T47D (cell line): ENCODE measurements around the gene ZBTB11.
A peak's percentile ranks its signal among the peaks of the same experiment; 100 is the strongest.
"Not testable (repeated sequence)": the region's sequence is repeated elsewhere in the genome, so short reads cannot be mapped to it uniquely, and the experiment has no call there.

Experiments used
- DNase-seq, 2 experiments: peaks; one replicate each; pipeline versions ENCODE4 v3.0.0 to v3.0.0-alpha.2; 2011 to 2012; ENCODE audit warnings: low read depth in 1 of 2, low spot score in 1 of 2
- JUND ChIP-seq: IDR thresholded peaks from 2 replicates; pipeline ENCODE4 v1.6.1; 2012; ENCODE audit warnings: low read depth
- in situ Hi-C: cut with HindIII; loops from 2 replicates; pipeline ENCODE4 v1.10.0; 2016; ENCODE audit warnings: low sequenced_read_pairs, low pct_unique_long_range_greater_than_20kb

Gene ZBTB11

GRCh38 chr3:101676765-101677435 lies at the start of gene ZBTB11:
TSS of gene ZBTB11 (minus strand) at chr3:101677132. CDS start at chr3:101676914, 218 bp downstream.
- in situ Hi-C loops: no loop called here
- peak; percentile 96 to 100 for DNase-seq
- no peak for TF ChIP-seq JUND

GRCh38 chr3:101725890-101726275 lies 49.0 kb upstream of the ZBTB11 start:
- no peak for DNase-seq
- no peak for TF ChIP-seq JUND
- in situ Hi-C loops: no loop called here

DNA sequence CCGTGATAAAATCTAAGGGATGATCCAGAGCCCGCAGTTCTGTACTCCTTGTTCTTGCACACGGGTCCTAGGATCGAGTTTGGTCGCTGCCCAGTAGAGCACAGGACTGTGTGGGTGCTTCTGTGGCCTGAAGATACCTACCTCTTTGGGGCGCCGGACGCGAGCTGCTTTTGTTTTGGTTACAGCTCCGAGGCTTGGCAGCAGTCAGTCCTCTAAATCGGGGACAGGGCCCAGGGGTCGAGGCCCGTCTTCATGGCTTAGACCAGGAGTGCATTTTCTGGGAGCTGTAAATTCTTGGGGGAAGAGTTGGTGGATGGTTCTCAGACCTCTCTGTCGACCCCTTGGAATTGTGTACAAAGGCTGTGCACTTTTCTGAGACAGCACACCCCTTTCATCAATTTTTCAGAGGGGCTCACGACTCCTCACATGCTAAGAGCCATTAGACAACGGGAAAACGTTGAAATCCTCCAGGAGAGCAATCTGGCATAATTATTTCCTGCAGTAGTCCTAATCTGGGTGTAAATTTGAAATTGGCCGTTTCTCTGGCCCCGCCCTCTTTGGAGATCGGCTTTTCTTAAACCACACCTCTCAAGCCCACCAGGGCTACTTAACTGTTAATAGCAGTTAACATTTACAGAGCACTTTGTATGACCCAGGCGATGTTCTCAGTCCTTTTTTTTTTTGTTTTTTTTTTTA lies 48.4 kb upstream of the ZBTB11 start:
- in situ Hi-C loops: no loop called here
- no peak for TF ChIP-seq JUND
- DNase-seq: no peak

- peak; percentile 54 to 92 for DNase-seq
- in situ Hi-C loops: no loop called here
- TF ChIP-seq JUND: no peak
These were observed 47.6 kb upstream of the ZBTB11 start, which contains the start of gene CEP97 for GRCh38 chr3:101724329-101725193. TSS of gene CEP97 (plus strand) at chr3:101724614. CDS start at chr3:101724677, 63 bp downstream.

- no peak for DNase-seq
- no peak for TF ChIP-seq JUND
- in situ Hi-C loops: no loop called here
These were observed 45.7 kb upstream of the ZBTB11 start for GRCh38 chr3:101722394-101723173.

GRCh38 chr3:101720851-101721840 lies 44.2 kb upstream of the ZBTB11 start:
- no peak for TF ChIP-seq JUND
- in situ Hi-C loops: no loop called here
- no peak for DNase-seq

- no peak for TF ChIP-seq JUND
- no peak for DNase-seq
- in situ Hi-C loops: no loop called here
These were observed 42.8 kb upstream of the ZBTB11 start for GRCh38 chr3:101719604-101720185.

DNA sequence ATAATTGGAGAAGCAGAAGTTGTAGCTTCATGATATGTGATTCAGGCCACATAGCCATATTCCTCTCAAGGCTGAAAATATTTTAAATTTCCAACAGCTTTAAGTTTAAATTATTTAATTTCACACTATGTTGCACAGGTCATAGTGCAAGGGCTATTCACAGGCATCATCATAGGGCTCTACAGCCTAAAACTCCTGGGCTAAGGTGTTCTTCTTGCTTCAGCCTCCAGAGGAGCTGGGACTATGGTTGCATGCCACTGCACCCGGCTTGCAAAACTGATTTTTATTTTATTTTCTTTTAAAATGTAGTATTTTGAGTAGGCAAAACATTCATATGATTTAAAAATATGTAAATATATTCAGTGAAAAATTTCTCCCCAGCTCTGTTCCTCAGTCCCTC lies 41.5 kb upstream of the ZBTB11 start:
- in situ Hi-C loops: no loop called here
- DNase-seq: no peak
- TF ChIP-seq JUND: no peak

DNA sequence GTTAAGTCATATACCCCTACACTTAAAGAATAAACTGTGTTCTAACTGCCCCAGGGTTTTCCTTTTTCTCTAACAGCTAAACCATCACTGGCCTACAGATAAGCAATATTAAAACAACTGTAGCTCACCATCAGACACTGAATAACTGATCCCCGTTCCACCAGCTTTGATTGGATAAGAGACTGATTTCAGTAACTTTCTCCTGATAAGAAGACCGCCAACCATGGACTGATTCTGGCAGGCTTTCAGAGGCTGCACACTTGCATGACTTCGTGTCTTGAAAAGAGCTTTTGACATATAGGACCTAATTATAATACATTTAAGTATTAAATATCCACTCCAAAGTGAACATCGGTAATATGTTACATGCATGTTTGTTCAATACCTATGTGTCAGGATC lies 32.2 kb upstream of the ZBTB11 start:
- in situ Hi-C loops: no loop called here
- DNase-seq: no peak
- no peak for TF ChIP-seq JUND

- DNase-seq, in situ Hi-C loops: not testable (repeated sequence)
These were observed 27.7 kb upstream of the ZBTB11 start for GRCh38 chr3:101704639-101705038.

DNA sequence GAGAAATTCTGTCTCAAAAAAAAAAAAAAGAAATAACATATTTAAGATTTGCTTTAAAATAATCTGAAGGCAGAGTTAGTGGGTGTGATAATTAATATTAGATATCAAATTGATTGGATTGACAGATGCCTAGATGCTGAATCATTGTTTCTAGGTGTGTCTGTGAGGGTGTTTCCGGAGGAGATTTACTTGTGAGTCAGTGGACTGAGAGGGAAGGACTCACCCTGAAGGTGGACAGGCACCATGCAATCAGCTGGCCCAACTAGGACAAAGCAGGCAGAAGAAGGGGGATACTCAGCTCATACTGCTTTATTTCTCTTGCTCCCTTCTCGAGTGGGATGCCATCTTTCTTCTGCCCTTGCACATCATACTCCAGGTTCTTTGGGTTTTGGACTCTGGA lies 26.2 kb upstream of the ZBTB11 start:
- DNase-seq: no peak
- in situ Hi-C loops: no loop called here
- no peak for TF ChIP-seq JUND
